Cardiac muscle cell (in vitro differentiated cells and primary cell): ENCODE measurements around the gene PPP1R12B. TPM values are rescaled to one million over a fixed set of nuclear protein-coding genes. Genes with fewer than 3 reads are reported as not detected.
A peak's percentile ranks its signal among the peaks of the same experiment; 100 is the strongest.
"Not testable (repeated sequence)": the region's sequence is repeated elsewhere in the genome, so short reads cannot be mapped to it uniquely, and the experiment has no call there.

ENCODE experiments used
- DNase-seq, 2 donors: peaks; one replicate each; pipeline versions ENCODE4 v3.0.0 to v3.0.0-alpha.2; 2010 to 2017; ENCODE audit warnings: low read depth in 1 of 2, low spot score in 1 of 2
- H3K27ac ChIP-seq: fragments of 200-600 bp; sonication (generic); 2 replicates; pipeline ENCODE4 v1.5.1; 2016
- H3K27me3 ChIP-seq: fragments of 200-600 bp; sonication (generic); 2 replicates; pipeline ENCODE4 v1.6.0; 2016; ENCODE audit warnings: control low read depth
- H3K36me3 ChIP-seq: fragments of 200-600 bp; sonication (generic); 2 replicates; pipeline ENCODE4 v1.5.1; 2016; ENCODE audit warnings: control low read depth
- H3K4me1 ChIP-seq: fragments of 200-600 bp; sonication (generic); 2 replicates; pipeline ENCODE4 v1.8.1; 2017; ENCODE audit warnings: low read depth, mild to moderate bottlenecking, mixed run types
- H3K4me3 ChIP-seq: fragments of 200-600 bp; sonication (generic); 2 replicates; pipeline ENCODE4 v1.5.1; 2016; ENCODE audit warnings: mild to moderate bottlenecking
- H3K9me3 ChIP-seq: fragments of 200-600 bp; sonication (generic); 2 replicates; pipeline ENCODE4 v1.5.1; 2017; ENCODE audit warnings: low read depth, mild to moderate bottlenecking, control low read depth
- polyA plus RNA-seq: library from polyadenylated mRNA; unstranded; fragments of >200 nt; fragmentation: Nextera tagmentation; extraction: Ambion mirVana; gene quantifications from 2 replicates; pipeline ENCODE4 v1.2.1, GENCODE V29; 2016
- total RNA-seq: library from RNA; depleted of rRNA; stranded (reverse); fragments of >200 nt; gene quantifications from 2 replicates; pipeline ENCODE4 v1.2.3, GENCODE V29; 2016
- TF ChIP-seq, protein P1 (sequence below): IDR thresholded peaks from 2 replicates; pipeline ENCODE4 v1.5.1; 2012; ENCODE audit warnings: low read depth, mild to moderate bottlenecking, low read length

The PPP1R12B gene
- total and polyA plus RNA-seq, 2 experiments from 2014 or later: 109 to 340 TPM

DNA sequence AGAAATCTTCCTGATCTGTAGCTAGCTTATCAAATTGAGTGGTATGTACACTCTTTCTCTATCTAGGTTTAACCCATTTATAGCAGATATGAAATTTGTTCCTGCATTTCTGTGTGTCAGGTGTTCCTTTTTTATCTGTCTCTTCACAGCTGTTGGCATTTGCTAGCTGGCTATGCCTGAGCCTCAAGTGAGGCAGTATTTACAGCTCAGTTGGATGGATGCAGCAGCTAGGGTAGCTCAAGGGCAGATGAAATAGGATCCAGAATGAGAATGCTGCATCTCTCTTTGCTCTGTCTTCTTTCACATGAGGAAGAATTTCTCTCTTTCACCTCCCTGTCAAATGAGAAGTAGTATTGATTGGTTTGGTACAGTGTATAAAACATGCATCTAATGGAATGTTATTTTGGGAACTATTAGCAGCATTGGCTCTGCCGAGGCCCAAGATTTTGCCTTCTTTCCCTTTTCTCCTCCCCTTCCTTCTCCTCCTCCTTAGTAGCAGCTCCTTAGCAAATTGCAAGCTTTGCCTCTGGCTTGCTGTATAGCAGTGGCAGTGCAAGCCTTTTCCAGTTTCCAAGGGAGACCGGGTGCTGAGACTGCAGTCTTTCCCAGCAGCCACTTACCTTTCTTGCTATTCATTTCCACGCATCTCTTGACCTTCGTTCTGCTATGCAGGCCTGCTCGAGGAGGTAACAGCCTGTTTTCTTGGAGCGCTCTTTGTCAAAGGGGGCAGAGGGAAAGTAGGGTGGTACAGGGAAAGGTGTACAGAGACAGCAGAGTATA, 125.0 kb downstream of the PPP1R12B start:
- peak in 1 of 2 donors; percentile 17 for DNase-seq
- Histone ChIP-seq H3K4me1 (peaks cover 65% of the 10 kb centered on the region), H3K27ac (peak overlapping the region; percentile 80)
- not testable (repeated sequence) for H3K27me3 ChIP-seq, H3K4me3 ChIP-seq, H3K9me3 ChIP-seq, H3K36me3 ChIP-seq

DNA sequence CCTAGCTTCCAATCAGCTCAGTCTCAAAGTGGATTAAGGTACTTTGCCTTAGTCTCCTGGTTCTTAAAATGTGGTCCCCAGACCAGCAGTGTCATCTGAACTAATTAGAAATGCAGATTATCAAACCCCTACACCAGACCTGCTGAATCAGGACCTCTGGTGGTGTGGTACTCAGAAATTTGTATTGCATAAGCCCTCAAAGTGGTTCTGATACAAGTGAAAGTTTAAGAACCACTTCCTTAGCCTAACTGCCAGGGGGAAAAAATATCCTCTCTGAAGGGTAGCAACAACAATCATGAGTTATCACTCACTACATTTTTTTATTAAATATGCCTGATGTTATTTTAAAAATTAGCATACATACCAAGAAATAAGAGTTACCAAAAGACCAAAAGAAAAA, 131.2 kb downstream of the PPP1R12B start:
- not testable (repeated sequence) for H3K9me3 ChIP-seq, DNase-seq, H3K36me3 ChIP-seq, H3K27me3 ChIP-seq, H3K4me3 ChIP-seq
- peak overlapping the region; percentile 73 for H3K27ac ChIP-seq
- H3K4me1 ChIP-seq: peaks cover 40% of the 10 kb centered on the region

DNA sequence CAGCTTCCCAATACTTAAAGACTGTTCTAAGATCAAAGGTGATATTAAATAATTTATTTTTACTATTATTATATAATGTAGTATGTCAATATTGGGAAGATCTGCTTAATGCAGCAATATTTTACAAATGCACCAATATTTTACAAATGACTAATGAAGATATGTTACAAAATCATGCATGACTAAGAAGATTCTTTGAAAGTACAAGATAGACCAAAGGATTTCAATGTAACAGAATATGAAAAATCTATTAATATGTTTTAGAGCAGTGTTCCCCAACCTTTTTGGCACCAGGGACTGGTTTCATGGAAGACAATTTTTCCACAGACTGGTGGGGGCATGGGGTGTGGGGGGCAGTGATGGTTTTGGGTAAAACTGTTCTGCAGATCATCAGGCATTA, 132.1 kb downstream of the PPP1R12B start:
- H3K27me3 ChIP-seq: not testable (repeated sequence)

DNA sequence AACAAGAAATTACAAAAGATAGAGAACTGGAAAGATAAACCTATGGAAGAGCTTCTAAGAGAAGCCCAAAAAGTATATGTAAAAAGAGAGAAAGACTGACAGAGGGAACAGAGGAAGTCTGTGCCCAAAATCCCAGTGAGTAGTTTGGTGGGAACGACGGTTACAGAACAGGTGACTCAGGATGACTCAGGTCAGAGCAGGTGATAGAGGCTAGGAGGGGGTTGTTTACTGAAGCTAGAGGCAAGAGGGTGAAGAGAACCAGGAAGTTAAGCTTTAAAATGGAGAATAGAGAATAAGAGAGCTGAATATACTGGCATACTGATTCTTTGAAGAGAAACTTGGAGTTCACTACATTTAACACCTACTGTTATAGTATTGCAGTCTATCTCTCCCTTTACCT, 134.9 kb downstream of the PPP1R12B start:
- DNase-seq, H3K4me3 ChIP-seq, H3K27ac ChIP-seq, H3K9me3 ChIP-seq, H3K36me3 ChIP-seq, H3K27me3 ChIP-seq: not testable (repeated sequence)
- peaks cover 25% of the 10 kb centered on the region for H3K4me1 ChIP-seq

More for the DNA sequence above, 132.1 kb downstream of the PPP1R12B start:
- H3K9me3 ChIP-seq, H3K4me3 ChIP-seq, H3K36me3 ChIP-seq, H3K27ac ChIP-seq: not testable (repeated sequence)
- H3K4me1 ChIP-seq: peaks cover 32% of the 10 kb centered on the region
- DNase-seq: peak in 1 of 2 donors; percentile 23

DNA sequence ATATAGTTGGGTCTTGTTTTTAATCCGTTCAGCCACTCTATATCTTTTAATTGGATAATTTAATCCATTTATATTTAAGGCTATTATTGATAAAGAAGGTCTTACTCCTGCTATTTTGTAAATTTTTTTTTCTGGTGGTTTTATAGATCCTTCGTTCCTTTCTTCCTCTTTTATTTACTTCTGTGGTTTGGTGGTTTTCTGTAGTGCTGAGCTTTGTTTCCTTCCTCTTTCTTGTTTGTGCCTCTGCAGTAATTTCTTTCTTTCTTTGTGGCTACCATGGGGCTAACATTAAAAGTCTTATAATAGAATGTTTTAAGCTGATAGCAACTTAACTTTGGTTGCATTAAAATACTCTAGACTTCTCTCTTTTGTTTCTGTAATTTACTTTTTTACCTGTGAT, 135.5 kb downstream of the PPP1R12B start:
- not testable (repeated sequence) for H3K27ac ChIP-seq, H3K27me3 ChIP-seq, H3K4me3 ChIP-seq, H3K36me3 ChIP-seq, DNase-seq, H3K9me3 ChIP-seq
- H3K4me1 ChIP-seq: peaks cover 18% of the 10 kb centered on the region

DNA sequence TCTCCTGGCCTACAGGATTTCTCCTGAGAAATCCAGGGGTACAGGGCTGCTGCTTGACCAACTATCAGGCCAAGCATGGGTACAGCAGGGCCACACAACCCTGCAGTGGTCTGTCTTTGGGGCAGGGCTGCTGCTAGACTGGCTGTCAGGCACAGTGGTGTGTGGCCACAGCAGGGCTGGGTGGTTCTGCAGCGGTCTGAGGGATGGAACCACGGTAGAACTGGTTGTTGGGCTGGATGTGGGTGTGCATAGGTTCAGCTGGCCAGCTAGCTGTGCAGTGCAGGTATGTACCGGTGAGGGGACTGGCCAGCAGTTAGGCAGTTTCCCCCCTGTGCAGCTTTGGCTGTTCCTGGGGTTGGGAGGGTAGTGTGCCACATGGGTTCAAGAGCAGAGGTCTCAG, 136.3 kb downstream of the PPP1R12B start:
- H3K27ac ChIP-seq: not testable (repeated sequence)

DNA sequence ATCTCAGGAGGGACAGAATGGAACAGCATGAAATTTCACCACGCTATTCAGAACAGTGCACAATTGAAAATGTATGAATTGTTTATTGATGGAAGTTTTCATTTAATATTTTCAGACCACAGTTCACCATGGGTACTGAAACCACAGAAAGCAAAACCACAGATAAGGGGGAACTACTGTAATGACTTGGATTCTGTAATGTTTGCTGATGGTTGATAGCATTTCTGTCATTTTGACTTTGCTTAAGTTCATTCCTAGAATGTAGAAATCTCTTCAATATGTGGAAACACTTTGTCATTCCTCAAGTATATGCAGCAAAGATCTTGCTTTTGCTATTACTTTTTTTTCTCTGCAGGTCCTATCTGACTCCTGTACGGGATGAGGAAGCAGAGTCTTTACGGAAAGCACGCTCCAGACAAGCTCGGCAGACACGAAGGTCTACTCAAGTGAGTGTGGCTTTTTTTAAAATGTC, 139.7 kb downstream of the PPP1R12B start:
- not testable (repeated sequence) for H3K9me3 ChIP-seq, H3K4me3 ChIP-seq, H3K4me1 ChIP-seq, H3K27ac ChIP-seq, H3K27me3 ChIP-seq
- H3K36me3 ChIP-seq: peaks cover 28% of the 10 kb centered on the region
- DNase-seq: peak in 1 of 2 donors; percentile 58

More for the DNA sequence above, 136.3 kb downstream of the PPP1R12B start:
- H3K27me3 ChIP-seq, DNase-seq, H3K9me3 ChIP-seq, H3K4me3 ChIP-seq: not testable (repeated sequence)
- Histone ChIP-seq H3K36me3 (peaks cover 15% of the 10 kb centered on the region), H3K4me1 (peaks cover 10% of the 10 kb centered on the region)

DNA sequence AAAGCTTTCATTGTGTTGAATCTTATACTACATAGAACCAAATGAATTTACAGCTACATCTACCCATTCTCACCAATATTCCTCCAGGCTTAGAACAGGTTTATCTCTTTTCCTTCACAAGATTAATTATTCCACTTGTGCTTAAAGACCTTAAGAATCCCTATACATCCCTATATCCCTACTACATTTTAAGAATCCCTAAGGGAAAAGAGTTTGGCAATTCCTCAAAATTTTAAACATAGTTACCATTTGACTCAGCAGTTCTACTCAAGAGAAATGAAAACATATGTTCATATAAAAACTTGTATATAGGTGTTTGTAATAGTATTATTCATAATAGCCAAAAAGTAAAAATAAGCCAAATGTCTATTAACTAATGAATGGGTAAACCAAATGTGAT, 140.6 kb downstream of the PPP1R12B start:
- H3K9me3 ChIP-seq, H3K27ac ChIP-seq, H3K4me3 ChIP-seq, H3K4me1 ChIP-seq, H3K27me3 ChIP-seq: not testable (repeated sequence)
- H3K36me3 ChIP-seq: peaks cover 30% of the 10 kb centered on the region
- DNase-seq: peak in 1 of 2 donors; percentile 26

DNA sequence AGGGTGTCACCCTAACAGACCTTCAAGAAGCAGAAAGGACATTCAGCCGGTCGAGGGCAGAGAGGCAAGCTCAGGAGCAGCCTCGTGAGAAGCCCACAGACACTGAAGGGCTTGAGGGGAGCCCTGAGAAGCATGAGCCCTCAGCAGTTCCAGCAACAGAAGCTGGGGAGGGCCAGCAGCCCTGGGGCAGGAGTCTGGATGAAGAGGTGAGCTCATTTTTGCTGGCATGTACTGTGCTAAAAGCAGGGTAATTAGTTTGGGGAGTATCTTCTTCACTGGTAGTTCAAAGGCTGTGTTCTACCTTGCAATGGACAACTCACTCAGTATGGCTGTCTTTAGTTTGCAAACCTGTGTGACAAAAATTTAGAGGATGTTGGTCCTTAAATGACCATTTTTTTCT, 144.6 kb downstream of the PPP1R12B start:
- Histone ChIP-seq H3K36me3 (peaks cover 60% of the 10 kb centered on the region), H3K27ac (peak overlapping the region; percentile 63)
- H3K27me3 ChIP-seq, H3K4me3 ChIP-seq, DNase-seq, H3K4me1 ChIP-seq, H3K9me3 ChIP-seq: not testable (repeated sequence)

DNA sequence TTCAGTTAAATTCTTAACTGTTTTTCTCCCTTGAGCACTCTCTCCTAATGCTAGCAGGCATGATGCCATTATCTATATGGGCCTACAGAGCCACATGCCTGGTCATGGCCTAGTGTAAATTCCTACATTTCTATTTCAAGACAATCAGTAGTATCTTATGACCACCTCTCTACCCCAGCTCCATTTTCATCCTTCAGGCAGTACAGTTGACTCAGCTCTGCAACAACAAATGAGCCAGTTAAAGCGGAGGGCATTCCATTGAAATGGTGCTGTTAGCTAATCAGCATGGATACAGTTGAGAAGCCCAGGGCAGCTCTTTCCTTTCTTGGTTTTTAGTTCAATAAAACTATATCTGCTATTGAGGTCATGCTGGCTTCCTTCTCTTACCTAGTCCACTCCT, 150.0 kb downstream of the PPP1R12B start:
- Histone ChIP-seq H3K36me3 (peaks cover 66% of the 10 kb centered on the region), H3K4me1 (no peaks in the 10 kb centered on the region), H3K9me3 (no peaks in the 10 kb centered on the region), H3K27me3 (no peaks in the 10 kb centered on the region), H3K4me3 (no peak overlapping the region), H3K27ac (peak overlapping the region; percentile 56)
- TF ChIP-seq, protein P1, sequence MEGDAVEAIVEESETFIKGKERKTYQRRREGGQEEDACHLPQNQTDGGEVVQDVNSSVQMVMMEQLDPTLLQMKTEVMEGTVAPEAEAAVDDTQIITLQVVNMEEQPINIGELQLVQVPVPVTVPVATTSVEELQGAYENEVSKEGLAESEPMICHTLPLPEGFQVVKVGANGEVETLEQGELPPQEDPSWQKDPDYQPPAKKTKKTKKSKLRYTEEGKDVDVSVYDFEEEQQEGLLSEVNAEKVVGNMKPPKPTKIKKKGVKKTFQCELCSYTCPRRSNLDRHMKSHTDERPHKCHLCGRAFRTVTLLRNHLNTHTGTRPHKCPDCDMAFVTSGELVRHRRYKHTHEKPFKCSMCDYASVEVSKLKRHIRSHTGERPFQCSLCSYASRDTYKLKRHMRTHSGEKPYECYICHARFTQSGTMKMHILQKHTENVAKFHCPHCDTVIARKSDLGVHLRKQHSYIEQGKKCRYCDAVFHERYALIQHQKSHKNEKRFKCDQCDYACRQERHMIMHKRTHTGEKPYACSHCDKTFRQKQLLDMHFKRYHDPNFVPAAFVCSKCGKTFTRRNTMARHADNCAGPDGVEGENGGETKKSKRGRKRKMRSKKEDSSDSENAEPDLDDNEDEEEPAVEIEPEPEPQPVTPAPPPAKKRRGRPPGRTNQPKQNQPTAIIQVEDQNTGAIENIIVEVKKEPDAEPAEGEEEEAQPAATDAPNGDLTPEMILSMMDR: no peak
- no peak for DNase-seq

DNA sequence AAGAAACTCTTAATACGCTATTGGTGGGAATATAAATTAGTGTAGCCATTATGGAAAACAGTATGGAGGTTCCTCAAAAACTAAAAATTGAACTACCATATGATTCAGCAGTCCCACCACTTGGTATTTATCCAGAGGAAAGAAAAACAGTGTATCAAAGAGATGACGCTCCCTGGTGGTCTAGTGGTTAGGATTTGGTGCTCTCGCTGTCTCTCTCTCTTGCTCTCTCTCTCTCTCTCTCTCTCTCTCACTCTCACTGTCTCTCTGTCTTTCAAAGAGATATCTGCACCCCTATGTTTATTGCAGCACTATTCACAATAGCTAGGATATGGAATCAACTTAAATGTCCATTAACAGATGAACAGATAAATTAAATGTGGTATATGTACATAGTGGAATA, 151.5 kb downstream of the PPP1R12B start:
- not testable (repeated sequence) for H3K4me1 ChIP-seq, H3K27ac ChIP-seq, H3K27me3 ChIP-seq, H3K9me3 ChIP-seq, H3K4me3 ChIP-seq, DNase-seq
- peaks cover 78% of the 10 kb centered on the region for H3K36me3 ChIP-seq
